Esophagus squamous epithelium (tissue), 5 donors: ENCODE data around the gene BTN3A1. TPM values are rescaled to one million over a fixed set of nuclear protein-coding genes. Genes with fewer than 3 reads are reported as not detected.

Source experiments
- DNase-seq: peaks from one replicate; lab custom pipeline; 2025; lab: John Stamatoyannopoulos, UW
- H3K27ac ChIP-seq, 4 donors: fragments of 200-600 bp; sonication (generic); one replicate each; pipeline ENCODE4 v1.5.1; 2016 to 2019; ENCODE audit warnings: mild to moderate bottlenecking in 1 of 4
- H3K27me3 ChIP-seq, 4 donors: fragments of 200-600 bp; sonication (generic); 1 replicate in 3 of 4; 2 replicates in 1 of 4; pipeline versions ENCODE4 v1.5.1 to v1.6.0; 2017 to 2021; ENCODE audit warnings: antibody characterized with exemption in 1 of 4
- H3K36me3 ChIP-seq, 3 donors: fragments of 200-600 bp; sonication (generic); one replicate each; pipeline ENCODE4 v1.5.1; 2016 to 2019
- H3K4me1 ChIP-seq, 3 donors: fragments of 200-600 bp; sonication (generic); one replicate each; pipeline ENCODE4 v1.5.1; 2017 to 2019
- H3K4me3 ChIP-seq, 4 donors: fragments of 200-600 bp; sonication (generic); 1 replicate in 3 of 4; 2 replicates in 1 of 4; pipeline ENCODE4 v1.5.1; 2016 to 2019; ENCODE audit warnings: mild to moderate bottlenecking in 2 of 4, moderate library complexity in 1 of 4
- H3K9me3 ChIP-seq, 3 donors: fragments of 200-600 bp; sonication (generic); one replicate each; pipeline ENCODE4 v1.5.1; 2016 to 2019
- POLR2A ChIP-seq, 4 donors: fragments of 450-650 bp; IDR thresholded peaks; one replicate each; pipeline ENCODE4 v1.6.1; 2017; ENCODE audit warnings: antibody characterized with exemption in 4 of 4, mild to moderate bottlenecking in 4 of 4, moderate library complexity in 3 of 4
- WGBS, 2 donors: methylation state at CpG; one replicate each; pipeline ENCODE4 v1.1.5; 2018; 5-methylcytosine and 5-hydroxymethylcytosine counted together
- intact Hi-C: fragments of 100-400 bp; cut with DNase I; formaldehyde crosslinking; loops from one replicate; pipeline ENCODE4 v1.15.0; 2022
- total RNA-seq, 4 donors: library from RNA; depleted of rRNA; stranded (reverse); fragments of >200 nt; gene quantifications; one replicate each; pipeline ENCODE4 v1.1.0, GENCODE V29; 2016
- TF ChIP-seq, protein P1 (sequence below), 6 experiments: fragments of 450-650 bp in 4 of 6; fragments of 200-600 bp in 2 of 6; sonication (generic) in 2 of 6; IDR thresholded peaks; one replicate each; pipeline ENCODE4 v1.5.1; 2016 to 2019; ENCODE audit warnings: antibody characterized with exemption in 6 of 6, mild to moderate bottlenecking in 4 of 6, moderate library complexity in 4 of 6
- donor health status: DM: yes; HTN: yes; CAD: no.

The BTN3A1 gene
- total RNA-seq, 4 donors from 2014 or later: 4.2 to 14.4 (median 8.0) TPM

DNA sequence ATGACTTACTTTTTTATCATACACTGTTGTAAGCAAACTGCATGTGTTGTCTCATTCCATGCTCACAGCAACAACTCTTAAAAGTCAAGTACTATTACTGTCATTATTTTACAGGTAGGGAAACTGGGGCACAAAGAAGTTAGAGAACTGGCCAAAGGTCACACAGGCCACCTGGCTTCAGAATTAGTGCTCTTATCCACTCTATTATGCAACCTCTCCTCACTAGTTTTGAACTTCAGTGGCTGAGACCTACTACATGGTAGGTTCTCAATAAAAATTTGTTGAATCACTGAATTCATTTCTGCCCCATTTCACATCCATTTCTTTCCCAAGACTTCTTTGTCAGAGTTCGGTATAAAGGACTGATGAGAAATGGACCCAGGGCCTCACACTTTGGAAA is 35.9 kb downstream of the BTN3A1 start:
- 91 to 100% methylated on average over 1 of the region's 1 CpG for WGBS, 2 donors
- H3K4me3 ChIP-seq: no peak overlapping the region
- intact Hi-C loops: no loop called here
- no peak for DNase-seq
- no peak overlapping the region for H3K27ac ChIP-seq
- peaks cover 5 to 37% (median 10%) of the 10 kb centered on the region in 3 donors for H3K4me1 ChIP-seq
- H3K27me3 ChIP-seq: no peaks in the 10 kb centered on the region
- TF ChIP-seq, protein P1, sequence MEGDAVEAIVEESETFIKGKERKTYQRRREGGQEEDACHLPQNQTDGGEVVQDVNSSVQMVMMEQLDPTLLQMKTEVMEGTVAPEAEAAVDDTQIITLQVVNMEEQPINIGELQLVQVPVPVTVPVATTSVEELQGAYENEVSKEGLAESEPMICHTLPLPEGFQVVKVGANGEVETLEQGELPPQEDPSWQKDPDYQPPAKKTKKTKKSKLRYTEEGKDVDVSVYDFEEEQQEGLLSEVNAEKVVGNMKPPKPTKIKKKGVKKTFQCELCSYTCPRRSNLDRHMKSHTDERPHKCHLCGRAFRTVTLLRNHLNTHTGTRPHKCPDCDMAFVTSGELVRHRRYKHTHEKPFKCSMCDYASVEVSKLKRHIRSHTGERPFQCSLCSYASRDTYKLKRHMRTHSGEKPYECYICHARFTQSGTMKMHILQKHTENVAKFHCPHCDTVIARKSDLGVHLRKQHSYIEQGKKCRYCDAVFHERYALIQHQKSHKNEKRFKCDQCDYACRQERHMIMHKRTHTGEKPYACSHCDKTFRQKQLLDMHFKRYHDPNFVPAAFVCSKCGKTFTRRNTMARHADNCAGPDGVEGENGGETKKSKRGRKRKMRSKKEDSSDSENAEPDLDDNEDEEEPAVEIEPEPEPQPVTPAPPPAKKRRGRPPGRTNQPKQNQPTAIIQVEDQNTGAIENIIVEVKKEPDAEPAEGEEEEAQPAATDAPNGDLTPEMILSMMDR (IDR thresholded peaks at IDR 0.05): no peak
- no peak for TF ChIP-seq POLR2A (IDR thresholded peaks at IDR 0.05)
- peaks cover 0 to 8% (median 0%) of the 10 kb centered on the region in 3 donors for H3K9me3 ChIP-seq
- no peaks in the 10 kb centered on the region for H3K36me3 ChIP-seq

DNA sequence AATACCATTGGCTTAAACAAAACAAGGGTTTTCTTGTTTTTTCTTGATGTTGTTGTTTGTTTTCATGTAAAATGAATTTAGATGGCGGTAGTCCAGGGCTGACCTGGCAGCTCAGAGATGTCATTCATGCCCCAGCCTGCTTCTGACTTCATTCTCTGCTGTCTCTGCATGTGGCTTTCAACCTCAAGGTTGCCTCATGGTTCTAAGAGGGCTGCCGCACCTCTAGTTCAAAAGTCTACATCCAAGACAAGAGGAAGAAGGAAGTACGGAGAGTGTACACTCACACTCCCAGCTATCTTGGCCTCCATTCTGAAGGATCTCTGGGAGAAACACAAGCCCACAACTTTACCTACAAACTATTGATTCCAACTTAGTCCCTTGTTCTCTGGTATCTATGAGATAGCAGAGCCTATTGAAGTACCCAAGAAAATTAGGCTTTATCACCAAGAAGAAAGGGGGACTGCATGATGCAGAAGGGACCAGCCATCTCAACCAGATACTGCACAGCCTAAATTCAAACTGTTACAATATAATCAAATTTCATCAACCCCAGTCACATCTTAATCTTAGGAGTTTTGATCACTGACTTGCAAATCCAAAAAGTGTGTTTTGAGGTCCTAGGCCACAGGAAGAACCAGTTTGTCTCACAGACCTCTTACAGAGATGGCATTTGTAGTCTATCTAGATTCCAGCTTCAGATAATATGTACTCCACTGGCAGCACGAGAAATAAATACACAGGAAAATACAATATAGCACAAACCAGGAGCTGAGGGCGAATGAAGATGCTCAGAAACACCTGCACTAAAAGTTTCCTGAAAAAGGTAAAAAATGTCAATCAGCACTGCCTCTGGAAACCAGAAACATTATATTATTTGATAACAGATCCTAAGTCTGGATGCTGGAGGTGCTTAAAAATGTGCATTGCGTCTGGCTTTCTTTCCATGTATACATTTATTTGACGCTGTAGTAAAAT is 37.4 kb downstream of the BTN3A1 start:
- Histone ChIP-seq H3K36me3 (peaks cover 0 to 5% (median 0%) of the 10 kb centered on the region in 3 donors), H3K27me3 (no peaks in the 10 kb centered on the region), H3K4me3 (peak overlapping the region; percentile 31 to 75 (median 55)), H3K4me1 (peaks cover 5 to 37% (median 10%) of the 10 kb centered on the region in 3 donors), H3K27ac (peak overlapping the region; percentile 81 to 94 (median 90)), H3K9me3 (peaks cover 0 to 3% (median 0%) of the 10 kb centered on the region in 3 donors)
- no peak for DNase-seq
- WGBS, 2 donors: 30 to 35% methylated on average over 7 of the region's 7 CpGs
- intact Hi-C loops: no loop called here
- TF ChIP-seq POLR2A (IDR thresholded peaks at IDR 0.05): no peak
- TF ChIP-seq, protein P1 (IDR thresholded peaks at IDR 0.05): no peak

DNA sequence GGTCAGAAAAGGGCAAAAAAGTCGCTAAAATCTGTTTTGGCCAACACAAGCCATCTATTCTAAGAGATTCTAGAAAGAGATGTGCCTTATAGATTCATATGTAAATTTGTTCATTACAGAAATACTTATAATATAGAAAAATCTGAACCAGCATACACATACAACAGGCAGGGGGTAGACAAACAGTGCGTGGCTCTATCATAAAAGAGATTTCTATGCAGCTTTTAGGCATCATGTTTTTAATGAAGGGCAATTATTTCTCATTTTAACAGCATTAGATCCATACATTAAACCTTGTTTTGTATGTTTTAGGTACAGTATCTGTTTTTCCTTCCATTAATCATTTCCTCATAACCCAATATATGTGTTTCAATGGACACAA is 38.9 kb downstream of the BTN3A1 start:
- Histone ChIP-seq H3K27ac (peak overlapping the region; percentile 81 to 94 (median 90)), H3K4me3 (peak overlapping the region; percentile 31 to 75 (median 55)), H3K36me3 (peaks cover 0 to 18% (median 0%) of the 10 kb centered on the region in 3 donors), H3K4me1 (peaks cover 5 to 37% (median 10%) of the 10 kb centered on the region in 3 donors), H3K9me3 (no peaks in the 10 kb centered on the region), H3K27me3 (no peaks in the 10 kb centered on the region)
- TF ChIP-seq POLR2A (IDR thresholded peaks at IDR 0.05): no peak
- TF ChIP-seq, protein P1 (IDR thresholded peaks at IDR 0.05): no peak
- intact Hi-C loops: no loop called here
- WGBS, 2 donors: 7 to 11% methylated on average over 2 of the region's 2 CpGs
- no peak for DNase-seq

DNA sequence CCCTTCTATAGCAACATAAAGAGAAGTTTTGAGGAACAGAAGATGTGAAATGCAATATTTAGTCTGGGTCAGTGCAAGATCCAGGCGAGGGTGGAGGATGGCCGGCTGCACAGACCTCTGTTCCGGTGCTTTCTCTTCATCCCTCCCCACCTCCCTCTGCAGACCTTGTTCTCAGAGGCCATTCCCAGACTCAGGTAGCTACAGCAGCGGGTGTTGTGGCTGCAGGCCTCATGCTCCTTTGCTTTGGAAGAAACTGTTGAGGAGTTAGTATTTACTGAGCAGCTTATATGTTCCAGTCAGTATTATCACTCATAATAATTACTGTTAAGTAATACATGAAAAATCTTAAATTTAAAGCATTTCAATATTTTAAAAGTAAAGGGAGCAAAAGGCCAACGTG is 39.9 kb downstream of the BTN3A1 start:
- no peak for TF ChIP-seq POLR2A (IDR thresholded peaks at IDR 0.05)
- TF ChIP-seq, protein P1 (IDR thresholded peaks at IDR 0.05): no peak
- Histone ChIP-seq H3K27ac (no peak overlapping the region), H3K9me3 (no peaks in the 10 kb centered on the region), H3K4me1 (peaks cover 5 to 37% (median 10%) of the 10 kb centered on the region in 3 donors), H3K4me3 (peak overlapping the region in 2 of 4 donors; percentile 15 to 75), H3K27me3 (no peaks in the 10 kb centered on the region), H3K36me3 (peaks cover 0 to 25% (median 0%) of the 10 kb centered on the region in 3 donors)
- no peak for DNase-seq
- 45 to 61% methylated on average over 5 of the region's 5 CpGs for WGBS, 2 donors
- intact Hi-C loops: no loop called here
